Measurements from ENCODE around the gene TEN1. TPM values are rescaled to one million over a fixed set of nuclear protein-coding genes. Genes with fewer than 3 reads are reported as not detected.

TEN1 gene
- polyA plus RNA-seq, 4 donors, result 22.8 to 96.6 (median 54.7) TPM

GRCh38 chr17:76011951-76012350 lies 32.9 kb downstream of the TEN1 start:
- H3K27me3 ChIP-seq (ENCODE audit: control insufficient read depth in 3 of 3, insufficient read depth in 3 of 3, low read length in 3 of 3), result no peaks in the 10 kb centered on the region
- H3K4me3 ChIP-seq (ENCODE audit: low read depth in 1 of 3, low read length in 3 of 3), result no peak overlapping the region
- WGBS, 3 donors, result 86 to 100% (median 87%) methylated on average over 4 to 5 of the region's 5 CpGs
- H3K27ac ChIP-seq (ENCODE audit: low read depth in 1 of 3, low read length in 2 of 3), result no peak overlapping the region
- FAIRE-seq (no peak), DNase-seq (no peak)
- H3K9me3 ChIP-seq (ENCODE audit: control insufficient read depth in 2 of 2, insufficient read depth in 1 of 2, low read depth in 1 of 2, low read length in 1 of 2), result no peaks in the 10 kb centered on the region
- H3K4me1 ChIP-seq (ENCODE audit: control insufficient read depth in 3 of 3, insufficient read depth in 2 of 3, low read depth in 1 of 3, low read length in 2 of 3), result peaks cover 0 to 9% (median 0%) of the 10 kb centered on the region in 3 donors
- H3K36me3 ChIP-seq (ENCODE audit: control insufficient read depth in 3 of 3, insufficient read depth in 2 of 3, low read depth in 1 of 3, low read length in 3 of 3), result peaks cover 0 to 100% (median 10%) of the 10 kb centered on the region in 3 donors

GRCh38 chr17:76013377-76013932 lies 34.4 kb downstream of the TEN1 start:
- FAIRE-seq (no peak), DNase-seq (no peak)
- WGBS, 3 donors, result 81 to 93% (median 90%) methylated on average over 12 to 15 of the region's 15 CpGs
- H3K4me1 ChIP-seq (ENCODE audit: control insufficient read depth in 3 of 3, insufficient read depth in 2 of 3, low read depth in 1 of 3, low read length in 2 of 3), result peaks cover 0 to 9% (median 0%) of the 10 kb centered on the region in 3 donors
- H3K9me3 ChIP-seq (ENCODE audit: control insufficient read depth in 2 of 2, insufficient read depth in 1 of 2, low read depth in 1 of 2, low read length in 1 of 2), result no peaks in the 10 kb centered on the region
- no peaks in the 10 kb centered on the region for H3K27me3 ChIP-seq (ENCODE audit: control insufficient read depth in 3 of 3, insufficient read depth in 3 of 3, low read length in 3 of 3)
- H3K4me3 ChIP-seq (ENCODE audit: low read depth in 1 of 3, low read length in 3 of 3), result no peak overlapping the region
- no peak overlapping the region for H3K27ac ChIP-seq (ENCODE audit: low read depth in 1 of 3, low read length in 2 of 3)
- peaks cover 0 to 100% (median 14%) of the 10 kb centered on the region in 3 donors for H3K36me3 ChIP-seq (ENCODE audit: control insufficient read depth in 3 of 3, insufficient read depth in 2 of 3, low read depth in 1 of 3, low read length in 3 of 3)

GRCh38 chr17:76014100-76014924 lies 35.3 kb downstream of the TEN1 start:
- H3K4me3 ChIP-seq (ENCODE audit: low read depth in 1 of 3, low read length in 3 of 3), result no peak overlapping the region
- no peak for FAIRE-seq
- no peaks in the 10 kb centered on the region for H3K27me3 ChIP-seq (ENCODE audit: control insufficient read depth in 3 of 3, insufficient read depth in 3 of 3, low read length in 3 of 3)
- DNase-seq, result peak; percentile 76 to 87
- 20 to 26% (median 22%) methylated on average over 18 to 19 of the region's 19 CpGs for WGBS, 3 donors
- H3K36me3 ChIP-seq (ENCODE audit: control insufficient read depth in 3 of 3, insufficient read depth in 2 of 3, low read depth in 1 of 3, low read length in 3 of 3), result peaks cover 0 to 100% (median 11%) of the 10 kb centered on the region in 3 donors
- H3K4me1 ChIP-seq (ENCODE audit: control insufficient read depth in 3 of 3, insufficient read depth in 2 of 3, low read depth in 1 of 3, low read length in 2 of 3), result peaks cover 0 to 9% (median 0%) of the 10 kb centered on the region in 3 donors
- H3K27ac ChIP-seq (ENCODE audit: low read depth in 1 of 3, low read length in 2 of 3), result no peak overlapping the region
- no peaks in the 10 kb centered on the region for H3K9me3 ChIP-seq (ENCODE audit: control insufficient read depth in 2 of 2, insufficient read depth in 1 of 2, low read depth in 1 of 2, low read length in 1 of 2)

DNA sequence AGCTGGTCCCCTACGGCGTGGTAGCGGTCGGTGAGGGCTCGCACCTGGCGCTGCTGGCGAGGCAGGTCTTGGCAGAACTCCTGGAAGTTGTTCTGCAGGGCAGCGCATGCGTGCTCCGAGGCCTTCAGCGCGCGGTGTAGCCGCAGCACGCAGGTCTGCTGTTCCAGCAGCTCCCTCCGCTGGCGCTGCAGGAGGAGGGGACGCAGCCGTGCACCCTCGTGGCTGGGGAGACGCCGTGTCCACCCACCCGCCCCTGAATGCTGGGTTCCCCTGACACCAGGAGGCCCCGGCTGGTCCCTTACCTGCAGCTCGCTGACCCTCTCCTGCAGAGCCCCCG lies 35.9 kb downstream of the TEN1 start:
- Histone ChIP-seq H3K4me1 (ENCODE audit: control insufficient read depth in 3 of 3, insufficient read depth in 2 of 3, low read depth in 1 of 3, low read length in 2 of 3) (peaks cover 0 to 9% (median 0%) of the 10 kb centered on the region in 3 donors), H3K4me3 (ENCODE audit: low read depth in 1 of 3, low read length in 3 of 3) (no peak overlapping the region), H3K27ac (ENCODE audit: low read depth in 1 of 3, low read length in 2 of 3) (no peak overlapping the region), H3K9me3 (ENCODE audit: control insufficient read depth in 2 of 2, insufficient read depth in 1 of 2, low read depth in 1 of 2, low read length in 1 of 2) (no peaks in the 10 kb centered on the region), H3K27me3 (ENCODE audit: control insufficient read depth in 3 of 3, insufficient read depth in 3 of 3, low read length in 3 of 3) (no peaks in the 10 kb centered on the region), H3K36me3 (ENCODE audit: control insufficient read depth in 3 of 3, insufficient read depth in 2 of 3, low read depth in 1 of 3, low read length in 3 of 3) (peaks cover 0 to 97% (median 11%) of the 10 kb centered on the region in 3 donors)
- DNase-seq (no peak), FAIRE-seq (no peak)
- WGBS, 3 donors, result 82 to 87% (median 84%) methylated on average over 26 of the region's 26 CpGs

- Histone ChIP-seq H3K4me3 (ENCODE audit: low read depth in 1 of 3, low read length in 3 of 3) (no peak overlapping the region), H3K4me1 (ENCODE audit: control insufficient read depth in 3 of 3, insufficient read depth in 2 of 3, low read depth in 1 of 3, low read length in 2 of 3) (peaks cover 0 to 9% (median 0%) of the 10 kb centered on the region in 3 donors), H3K9me3 (ENCODE audit: control insufficient read depth in 2 of 2, insufficient read depth in 1 of 2, low read depth in 1 of 2, low read length in 1 of 2) (no peaks in the 10 kb centered on the region), H3K27me3 (ENCODE audit: control insufficient read depth in 3 of 3, insufficient read depth in 3 of 3, low read length in 3 of 3) (no peaks in the 10 kb centered on the region), H3K36me3 (ENCODE audit: control insufficient read depth in 3 of 3, insufficient read depth in 2 of 3, low read depth in 1 of 3, low read length in 3 of 3) (peaks cover 0 to 90% (median 9%) of the 10 kb centered on the region in 3 donors), H3K27ac (ENCODE audit: low read depth in 1 of 3, low read length in 2 of 3) (no peak overlapping the region)
- DNase-seq (no peak), FAIRE-seq (no peak)
- 89 to 94% (median 90%) methylated on average over 18 to 21 of the region's 21 CpGs for WGBS, 3 donors
These were observed 38.7 kb downstream of the TEN1 start for GRCh38 chr17:76017481-76018339.

DNA sequence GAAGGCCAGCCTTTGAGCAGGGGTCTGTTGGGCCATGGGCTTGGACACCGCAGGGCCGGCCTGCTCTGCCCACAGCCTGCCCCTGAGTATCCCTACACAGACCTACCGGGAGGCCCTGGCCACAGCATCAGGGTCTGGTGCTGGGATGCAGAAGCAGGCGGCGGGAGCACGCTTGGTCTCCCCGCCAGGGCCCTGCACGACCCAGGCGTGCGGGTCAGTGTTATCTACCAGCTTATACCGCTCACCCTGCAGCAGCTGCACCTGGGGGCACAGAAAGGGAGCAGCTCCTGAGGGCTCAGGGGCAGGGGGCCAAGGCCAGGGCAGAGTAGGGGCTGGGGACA lies 39.3 kb downstream of the TEN1 start:
- FAIRE-seq, result no peak
- 87 to 88% (median 87%) methylated on average over 11 of the region's 11 CpGs for WGBS, 3 donors
- no peak overlapping the region for H3K4me3 ChIP-seq (ENCODE audit: low read depth in 1 of 3, low read length in 3 of 3)
- H3K9me3 ChIP-seq (ENCODE audit: control insufficient read depth in 2 of 2, insufficient read depth in 1 of 2, low read depth in 1 of 2, low read length in 1 of 2), result no peaks in the 10 kb centered on the region
- H3K4me1 ChIP-seq (ENCODE audit: control insufficient read depth in 3 of 3, insufficient read depth in 2 of 3, low read depth in 1 of 3, low read length in 2 of 3), result peaks cover 0 to 9% (median 0%) of the 10 kb centered on the region in 3 donors
- DNase-seq, result no peak
- H3K27ac ChIP-seq (ENCODE audit: low read depth in 1 of 3, low read length in 2 of 3), result no peak overlapping the region
- H3K36me3 ChIP-seq (ENCODE audit: control insufficient read depth in 3 of 3, insufficient read depth in 2 of 3, low read depth in 1 of 3, low read length in 3 of 3), result peaks cover 0 to 90% (median 9%) of the 10 kb centered on the region in 3 donors
- no peaks in the 10 kb centered on the region for H3K27me3 ChIP-seq (ENCODE audit: control insufficient read depth in 3 of 3, insufficient read depth in 3 of 3, low read length in 3 of 3)

GRCh38 chr17:76018801-76019200 lies 39.8 kb downstream of the TEN1 start:
- DNase-seq, result no peak
- 89 to 96% (median 91%) methylated on average over 13 of the region's 13 CpGs for WGBS, 3 donors
- H3K4me3 ChIP-seq (ENCODE audit: low read depth in 1 of 3, low read length in 3 of 3), result no peak overlapping the region
- no peak for FAIRE-seq
- no peak overlapping the region for H3K27ac ChIP-seq (ENCODE audit: low read depth in 1 of 3, low read length in 2 of 3)
- peaks cover 0 to 90% (median 7%) of the 10 kb centered on the region in 3 donors for H3K36me3 ChIP-seq (ENCODE audit: control insufficient read depth in 3 of 3, insufficient read depth in 2 of 3, low read depth in 1 of 3, low read length in 3 of 3)
- H3K27me3 ChIP-seq (ENCODE audit: control insufficient read depth in 3 of 3, insufficient read depth in 3 of 3, low read length in 3 of 3), result no peaks in the 10 kb centered on the region
- no peaks in the 10 kb centered on the region for H3K9me3 ChIP-seq (ENCODE audit: control insufficient read depth in 2 of 2, insufficient read depth in 1 of 2, low read depth in 1 of 2, low read length in 1 of 2)
- H3K4me1 ChIP-seq (ENCODE audit: control insufficient read depth in 3 of 3, insufficient read depth in 2 of 3, low read depth in 1 of 3, low read length in 2 of 3), result peaks cover 0 to 10% (median 0%) of the 10 kb centered on the region in 3 donors

GRCh38 chr17:76019833-76020467 lies 40.9 kb downstream of the TEN1 start:
- Histone ChIP-seq H3K9me3 (ENCODE audit: control insufficient read depth in 2 of 2, insufficient read depth in 1 of 2, low read depth in 1 of 2, low read length in 1 of 2) (no peaks in the 10 kb centered on the region), H3K27me3 (ENCODE audit: control insufficient read depth in 3 of 3, insufficient read depth in 3 of 3, low read length in 3 of 3) (no peaks in the 10 kb centered on the region), H3K27ac (ENCODE audit: low read depth in 1 of 3, low read length in 2 of 3) (no peak overlapping the region), H3K4me1 (ENCODE audit: control insufficient read depth in 3 of 3, insufficient read depth in 2 of 3, low read depth in 1 of 3, low read length in 2 of 3) (peaks cover 0 to 12% (median 0%) of the 10 kb centered on the region in 3 donors), H3K36me3 (ENCODE audit: control insufficient read depth in 3 of 3, insufficient read depth in 2 of 3, low read depth in 1 of 3, low read length in 3 of 3) (peaks cover 0 to 90% (median 7%) of the 10 kb centered on the region in 3 donors), H3K4me3 (ENCODE audit: low read depth in 1 of 3, low read length in 3 of 3) (no peak overlapping the region)
- 79 to 83% (median 82%) methylated on average over 6 of the region's 6 CpGs for WGBS, 3 donors
- DNase-seq (no peak), FAIRE-seq (peak; percentile 15)
